Fibroblast of the aortic adventitia (primary cell): Measurements from ENCODE around the gene AQR. TPM values are rescaled to one million over a fixed set of nuclear protein-coding genes. Genes with fewer than 3 reads are reported as not detected.
"Not testable (repeated sequence)": the region's sequence is repeated elsewhere in the genome, so short reads cannot be mapped to it uniquely, and the experiment has no call there.

ENCODE experiments used
- DNase-seq: peaks from one replicate; pipeline ENCODE4 v3.0.0-alpha.2; 2010; ENCODE audit warnings: low read depth
- H3K4me3 ChIP-seq: 2 replicates; pipeline ENCODE4 v1.5.1; 2011; ENCODE audit warnings: low read depth, mild to moderate bottlenecking, control low read depth, low read length, moderate library complexity
- total RNA-seq: library from RNA; depleted of rRNA; stranded (reverse); fragments of >200 nt; gene quantifications from 2 replicates; pipeline ENCODE4 v1.2.3, GENCODE V29; 2012; ENCODE audit warnings: low replicate concordance
- TF ChIP-seq, protein P1 (sequence below): IDR thresholded peaks from 2 replicates; pipeline ENCODE4 v1.5.1; 2011; ENCODE audit warnings: mild to moderate bottlenecking, low read length, control low read depth, inconsistent platforms; ENCODE audit not compliant: insufficient read depth

Gene AQR
- total RNA-seq, 1 donor = 34.6 TPM

DNA sequence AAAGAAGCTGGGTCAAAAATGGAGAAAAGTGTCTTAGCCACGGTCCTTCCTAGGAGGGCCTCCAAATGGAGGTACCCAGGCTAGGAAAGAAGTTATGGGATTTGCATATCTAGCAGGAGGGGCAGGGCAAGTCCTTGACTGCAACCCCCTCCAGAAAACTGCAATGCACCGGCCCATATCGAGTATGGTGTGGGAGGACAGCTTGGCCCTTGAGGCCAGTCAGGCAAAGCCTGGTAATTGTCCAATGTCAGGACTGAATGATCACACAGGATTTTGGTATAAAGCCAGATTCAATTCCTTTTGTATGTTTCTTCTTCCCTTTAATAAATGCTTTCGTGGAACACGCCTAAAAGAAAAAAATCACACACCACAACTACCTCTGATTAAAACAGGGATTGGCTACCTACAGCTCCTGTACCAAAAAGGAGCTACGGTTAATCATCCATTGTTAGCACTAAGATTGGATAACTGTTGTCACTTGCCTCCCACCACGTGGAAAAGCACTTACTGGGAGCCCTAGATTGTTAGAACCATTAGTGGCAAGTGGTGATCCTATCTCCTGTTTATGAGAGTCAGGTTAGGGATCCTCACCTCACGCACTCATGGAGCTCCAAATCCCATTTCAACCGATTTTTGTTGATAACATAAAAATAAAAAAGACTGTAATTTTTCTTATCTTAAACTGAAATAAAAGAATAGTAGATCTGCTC is 17.4 kb upstream of the AQR start:
- H3K4me3 ChIP-seq = peak overlapping the region; percentile 95
- DNase-seq = no peak
- TF ChIP-seq, protein P1, sequence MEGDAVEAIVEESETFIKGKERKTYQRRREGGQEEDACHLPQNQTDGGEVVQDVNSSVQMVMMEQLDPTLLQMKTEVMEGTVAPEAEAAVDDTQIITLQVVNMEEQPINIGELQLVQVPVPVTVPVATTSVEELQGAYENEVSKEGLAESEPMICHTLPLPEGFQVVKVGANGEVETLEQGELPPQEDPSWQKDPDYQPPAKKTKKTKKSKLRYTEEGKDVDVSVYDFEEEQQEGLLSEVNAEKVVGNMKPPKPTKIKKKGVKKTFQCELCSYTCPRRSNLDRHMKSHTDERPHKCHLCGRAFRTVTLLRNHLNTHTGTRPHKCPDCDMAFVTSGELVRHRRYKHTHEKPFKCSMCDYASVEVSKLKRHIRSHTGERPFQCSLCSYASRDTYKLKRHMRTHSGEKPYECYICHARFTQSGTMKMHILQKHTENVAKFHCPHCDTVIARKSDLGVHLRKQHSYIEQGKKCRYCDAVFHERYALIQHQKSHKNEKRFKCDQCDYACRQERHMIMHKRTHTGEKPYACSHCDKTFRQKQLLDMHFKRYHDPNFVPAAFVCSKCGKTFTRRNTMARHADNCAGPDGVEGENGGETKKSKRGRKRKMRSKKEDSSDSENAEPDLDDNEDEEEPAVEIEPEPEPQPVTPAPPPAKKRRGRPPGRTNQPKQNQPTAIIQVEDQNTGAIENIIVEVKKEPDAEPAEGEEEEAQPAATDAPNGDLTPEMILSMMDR = no peak

DNA sequence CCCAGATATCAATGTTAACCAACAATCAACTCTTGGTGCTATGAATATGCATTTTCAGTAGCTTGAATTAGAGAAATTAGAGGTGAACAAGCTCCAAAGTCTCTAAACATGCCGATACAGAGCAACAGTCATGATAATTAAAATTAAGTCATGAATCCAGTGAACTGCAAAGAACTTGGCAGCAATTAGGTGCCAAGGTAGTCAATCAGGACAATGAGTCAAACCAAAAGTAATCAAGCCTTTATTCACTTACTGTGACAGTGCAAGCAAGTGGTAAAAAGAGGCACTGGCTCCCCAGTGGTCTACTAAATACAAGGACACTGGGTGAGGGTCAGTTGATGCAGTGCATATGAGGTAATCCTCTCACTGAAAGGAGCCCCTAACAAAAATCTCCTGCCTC is 16.8 kb upstream of the AQR start:
- no peak for DNase-seq
- H3K4me3 ChIP-seq = peak overlapping the region; percentile 50
- TF ChIP-seq, protein P1 = no peak

DNA sequence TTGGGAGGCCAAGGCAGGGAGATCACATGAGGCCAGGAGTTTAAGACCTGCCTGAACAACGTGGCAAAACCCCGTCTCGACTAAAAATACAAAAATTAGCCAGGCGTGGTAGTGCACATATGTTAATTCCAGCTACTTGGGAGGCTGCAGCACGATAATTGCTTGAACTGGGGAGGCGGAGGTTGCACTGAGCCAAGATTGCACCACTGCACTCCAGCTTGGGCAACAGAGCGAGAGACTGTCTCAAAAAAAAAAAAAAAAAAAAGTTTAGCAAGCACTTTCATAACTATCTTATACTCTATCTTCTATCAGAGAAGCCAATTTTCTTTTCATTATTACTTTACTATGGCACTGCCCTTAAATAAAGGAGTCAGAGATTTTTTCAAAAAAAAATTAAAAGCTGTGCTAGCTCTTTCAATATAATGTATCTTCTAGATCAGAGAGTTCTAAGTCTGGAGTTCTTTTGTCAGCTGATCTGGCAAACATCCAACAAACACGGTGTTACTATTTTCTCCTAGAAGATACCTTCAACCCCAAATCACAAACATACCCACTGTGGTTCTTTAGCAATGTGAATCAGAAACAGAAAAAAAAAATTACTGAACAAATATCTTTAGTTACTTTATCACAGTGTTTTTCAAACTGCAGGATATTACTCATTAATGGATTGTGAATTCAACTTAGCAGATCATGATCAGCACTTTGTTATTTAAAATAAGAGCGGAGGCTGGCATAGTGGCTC is 15.5 kb upstream of the AQR start:
- no peak overlapping the region for H3K4me3 ChIP-seq
- TF ChIP-seq, protein P1 = no peak
- DNase-seq = peak; percentile 28

DNA sequence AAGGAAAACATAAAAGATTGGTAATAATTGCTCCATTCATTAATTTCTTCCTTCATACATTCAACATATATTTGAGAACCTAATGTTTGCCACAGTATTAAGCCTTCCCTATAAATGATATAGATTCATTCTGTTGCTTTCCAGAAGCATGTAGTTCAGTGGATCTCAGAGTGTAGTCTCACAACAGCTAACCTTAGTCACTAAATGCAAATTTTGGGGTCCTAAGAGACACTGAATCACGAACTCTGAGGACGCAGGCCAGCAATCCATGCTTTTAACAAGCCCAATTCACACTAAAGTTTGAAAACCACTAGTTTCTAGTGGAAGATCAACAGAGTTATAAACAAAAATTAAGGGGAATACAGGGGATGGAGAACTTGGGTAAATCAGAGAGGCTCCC is 7.2 kb upstream of the AQR start:
- no peak overlapping the region for H3K4me3 ChIP-seq
- TF ChIP-seq, protein P1 = no peak

DNA sequence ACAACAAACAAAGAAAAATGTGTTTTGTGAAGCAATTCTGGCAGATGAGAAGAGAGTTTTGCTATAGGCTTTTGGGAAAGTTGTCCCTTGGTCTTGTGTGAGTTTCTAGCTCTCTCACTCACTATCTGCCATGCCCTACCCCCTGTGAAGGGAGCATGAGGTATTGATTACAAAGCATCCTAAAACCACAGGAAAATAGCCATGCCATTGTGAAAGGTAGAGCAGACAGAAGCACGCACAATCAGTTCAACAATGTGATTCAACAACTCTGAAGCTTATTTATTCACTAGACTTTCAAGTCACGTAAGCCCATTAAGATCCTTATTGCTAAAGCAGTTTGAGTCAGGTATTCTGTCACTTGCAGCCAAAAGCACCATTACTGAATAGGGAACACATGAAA is 6.5 kb upstream of the AQR start:
- TF ChIP-seq, protein P1 = no peak
- H3K4me3 ChIP-seq = no peak overlapping the region
- DNase-seq = no peak

More for the DNA sequence above, 7.2 kb upstream of the AQR start:
- DNase-seq = no peak

DNA sequence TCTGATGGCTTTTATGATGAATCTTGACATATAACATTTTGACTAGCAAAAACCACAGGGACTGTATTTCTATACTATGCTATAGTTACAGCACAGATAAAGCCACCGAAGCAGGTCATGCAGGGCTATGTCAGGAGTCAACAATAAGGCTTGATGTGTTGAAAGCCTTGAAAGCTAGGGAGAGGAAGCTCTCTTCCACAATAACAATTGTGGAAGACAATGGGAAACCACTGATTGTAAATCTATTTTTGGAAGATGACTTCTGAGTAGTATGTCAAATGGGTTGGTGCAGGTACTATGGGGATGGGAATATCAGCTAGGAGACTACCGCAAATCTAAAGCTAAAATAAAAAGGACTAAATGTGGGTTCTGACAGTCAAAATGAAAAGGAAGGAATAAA is 4.0 kb upstream of the AQR start:
- no peak overlapping the region for H3K4me3 ChIP-seq
- TF ChIP-seq, protein P1 = no peak
- DNase-seq = no peak

DNA sequence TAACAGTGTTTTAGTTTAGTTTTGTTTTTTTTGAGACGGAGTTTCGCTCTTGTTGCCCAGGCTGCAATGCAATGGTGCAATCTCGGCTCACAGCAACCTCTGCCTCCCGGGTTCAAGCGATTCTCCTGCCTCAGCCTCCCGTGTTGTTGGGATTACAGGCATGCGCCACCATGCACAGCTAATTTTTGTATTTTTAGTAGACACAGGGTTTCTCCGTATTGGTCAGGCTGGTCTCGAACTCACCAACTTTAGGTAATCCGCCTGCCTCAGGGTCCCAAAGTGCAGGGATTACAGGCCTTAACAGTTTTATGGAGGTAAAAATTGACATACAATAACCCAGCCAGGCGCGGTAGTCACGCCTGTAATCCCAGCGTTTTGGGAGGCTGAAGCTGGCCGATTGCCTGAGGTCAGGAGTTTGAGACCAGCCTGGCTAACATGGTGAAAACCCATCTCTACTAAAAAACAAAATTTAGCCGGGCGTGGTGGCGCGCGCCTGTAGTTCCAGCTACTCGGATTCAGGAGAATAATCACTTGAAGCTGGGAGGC is 629 bp upstream of the AQR start:
- DNase-seq = not testable (repeated sequence)
- H3K4me3 ChIP-seq = peak overlapping the region; percentile 94
